HUES64 (cell line): ENCODE results near the gene COL27A1.

ENCODE experiments used
- H3K27ac ChIP-seq: 2 replicates; pipeline ENCODE4 v1.7.0; 2013; ENCODE audit warnings: low read depth, low read length, inconsistent platforms
- H3K27me3 ChIP-seq: 2 replicates; pipeline ENCODE4 v1.6.1; 2013; ENCODE audit warnings: mild to moderate bottlenecking, low read length; ENCODE audit not compliant: insufficient read depth
- H3K36me3 ChIP-seq: 2 replicates; pipeline ENCODE4 v1.6.1; 2013; ENCODE audit warnings: mild to moderate bottlenecking, low read length; ENCODE audit not compliant: insufficient read depth
- H3K4me1 ChIP-seq: 2 replicates; pipeline ENCODE4 v1.6.1; 2013; ENCODE audit warnings: mild to moderate bottlenecking, low read length, moderate library complexity; ENCODE audit not compliant: insufficient read depth
- H3K4me3 ChIP-seq: 2 replicates; pipeline ENCODE4 v1.5.1; 2013; ENCODE audit warnings: mild to moderate bottlenecking, low read length, moderate library complexity
- H3K9ac ChIP-seq: 2 replicates; pipeline ENCODE4 v1.6.1; 2013; ENCODE audit warnings: mild to moderate bottlenecking, low read depth, low read length
- H3K9me3 ChIP-seq: 2 replicates; pipeline ENCODE4 v1.6.1; 2013; ENCODE audit warnings: low read depth, low read length; ENCODE audit not compliant: insufficient read depth
- WGBS: fragments of 150-250, 120-280 bp; methylation state at CpG from one replicate; pipeline ENCODE4 v1.1.7; 2013; ENCODE audit warnings: missing lambda C conversion rate; 5-methylcytosine and 5-hydroxymethylcytosine counted together

The COL27A1 gene

DNA sequence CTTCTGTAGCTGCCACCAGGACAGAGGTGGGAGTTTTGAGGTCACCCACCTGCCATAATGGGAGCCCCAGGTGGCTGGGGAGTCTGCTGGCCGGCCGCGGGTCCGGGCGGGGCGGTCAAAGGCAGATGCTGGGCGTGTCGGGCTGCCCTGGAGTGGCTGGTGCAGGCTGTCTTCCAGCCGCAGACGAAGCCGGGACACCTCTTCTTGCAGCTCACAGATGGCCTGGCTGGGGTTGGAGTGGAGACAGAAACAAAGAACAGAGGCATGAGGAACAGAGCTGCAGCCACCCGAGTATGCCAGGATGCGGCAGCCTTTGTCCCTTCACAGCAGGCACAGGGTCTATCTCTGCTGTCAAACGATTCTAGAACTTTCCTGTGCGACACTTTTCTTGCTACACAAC lies 192.3 kb downstream of the COL27A1 start:
- H3K4me1 ChIP-seq, result peaks cover 10% of the 10 kb centered on the region
- H3K27me3 ChIP-seq, result no peaks in the 10 kb centered on the region
- no peaks in the 10 kb centered on the region for H3K9me3 ChIP-seq
- no peak overlapping the region for H3K9ac ChIP-seq
- H3K27ac ChIP-seq, result no peak overlapping the region
- WGBS, result 89% methylated on average over 15 of the region's 15 CpGs
- H3K4me3 ChIP-seq, result no peak overlapping the region
- peaks cover 72% of the 10 kb centered on the region for H3K36me3 ChIP-seq

DNA sequence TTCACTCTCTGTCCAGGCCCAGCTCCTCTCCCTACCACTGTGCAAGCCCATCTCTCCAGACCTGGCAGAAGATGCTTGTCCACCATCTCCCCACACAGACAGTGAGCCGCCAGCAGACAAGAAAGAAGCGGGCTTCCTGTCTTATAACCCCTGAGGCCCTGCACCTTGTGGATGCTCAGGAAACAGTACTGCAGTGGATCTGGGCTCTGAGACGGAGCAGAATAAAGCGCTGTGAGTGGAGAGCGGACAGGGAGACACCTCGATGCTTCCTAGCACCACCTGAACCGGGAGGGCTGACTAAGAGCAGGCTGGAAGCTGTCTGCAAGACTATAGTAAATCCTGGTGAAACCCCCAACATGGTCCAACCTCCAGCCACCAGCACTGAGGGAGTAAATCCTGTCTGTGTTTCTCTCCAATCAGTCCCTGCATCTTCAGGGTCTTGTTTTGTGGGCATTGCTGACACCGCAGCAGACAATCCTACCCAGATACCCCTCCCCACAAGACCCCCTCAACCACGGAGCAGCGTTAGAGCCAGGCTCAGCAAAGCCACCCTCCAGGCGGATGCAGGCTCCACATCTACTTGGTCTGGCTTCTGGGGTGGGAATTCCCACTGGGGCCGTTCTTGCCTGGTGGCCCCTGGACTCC lies 193.0 kb downstream of the COL27A1 start:
- no peak overlapping the region for H3K4me3 ChIP-seq
- H3K36me3 ChIP-seq, result peaks cover 66% of the 10 kb centered on the region
- peaks cover 10% of the 10 kb centered on the region for H3K4me1 ChIP-seq
- no peaks in the 10 kb centered on the region for H3K27me3 ChIP-seq
- H3K9me3 ChIP-seq, result no peaks in the 10 kb centered on the region
- H3K9ac ChIP-seq, result peak overlapping the region; percentile 18; the same call in 1 of the 2 replicates
- 81% methylated on average over 12 of the region's 12 CpGs for WGBS
- H3K27ac ChIP-seq, result no peak overlapping the region

- Histone ChIP-seq H3K4me3 (no peak overlapping the region), H3K4me1 (peaks cover 10% of the 10 kb centered on the region), H3K27ac (peak overlapping the region; percentile 63), H3K9ac (peak overlapping the region; percentile 29; the same call in 1 of the 2 replicates), H3K9me3 (no peaks in the 10 kb centered on the region), H3K27me3 (no peaks in the 10 kb centered on the region), H3K36me3 (peaks cover 66% of the 10 kb centered on the region)
- WGBS, result 46% methylated on average over 9 of the region's 9 CpGs
Measured at GRCh38 chr9:114348906-114349482, 193.7 kb downstream of the COL27A1 start.

DNA sequence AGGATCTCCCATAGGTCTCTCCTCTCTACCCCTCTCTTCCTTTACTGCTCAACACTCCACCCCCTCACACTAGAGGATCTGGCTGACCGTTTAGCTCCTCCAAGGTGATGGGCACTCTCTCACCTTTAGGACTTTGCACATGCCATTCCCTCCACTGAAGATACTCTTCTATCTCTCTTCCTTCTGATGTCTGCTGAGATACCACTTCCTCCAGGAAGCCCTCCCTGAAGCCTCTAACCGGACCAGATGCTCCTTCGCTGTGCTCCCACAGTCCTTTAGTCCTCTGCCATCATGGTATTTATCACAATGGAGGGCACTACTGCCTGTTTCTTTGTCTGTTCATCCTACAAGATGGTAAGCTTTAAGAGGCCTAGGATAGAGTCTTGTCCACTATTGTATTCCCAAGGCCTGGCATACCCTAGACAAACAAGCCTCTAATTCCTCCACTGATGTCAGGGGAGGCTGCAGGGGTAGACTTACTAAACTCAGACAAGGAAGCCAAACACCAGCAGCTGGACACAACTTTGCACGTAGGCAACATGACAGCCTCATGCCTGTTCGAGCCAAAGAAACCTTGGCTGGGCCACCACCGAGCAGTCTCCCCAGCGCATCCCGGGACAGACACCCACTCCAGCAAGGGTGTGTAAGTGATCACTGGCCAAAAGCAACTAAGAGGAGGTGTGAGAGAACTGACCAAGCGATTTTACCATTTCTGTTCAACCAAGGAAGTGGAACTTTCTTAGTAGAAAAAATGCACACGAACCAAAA lies 194.6 kb downstream of the COL27A1 start:
- Histone ChIP-seq H3K9ac (no peak overlapping the region), H3K36me3 (peaks cover 61% of the 10 kb centered on the region)
- 95% methylated on average over 10 of the region's 10 CpGs for WGBS

GRCh38 chr9:114350636-114351401 lies 195.5 kb downstream of the COL27A1 start:
- 93% methylated on average over 16 of the region's 16 CpGs for WGBS
- no peaks in the 10 kb centered on the region for H3K9me3 ChIP-seq
- no peaks in the 10 kb centered on the region for H3K27me3 ChIP-seq
- peaks cover 58% of the 10 kb centered on the region for H3K36me3 ChIP-seq
- H3K4me3 ChIP-seq, result no peak overlapping the region
- peaks cover 10% of the 10 kb centered on the region for H3K4me1 ChIP-seq
- no peak overlapping the region for H3K27ac ChIP-seq
- no peak overlapping the region for H3K9ac ChIP-seq

More for the DNA sequence above, 194.6 kb downstream of the COL27A1 start:
- H3K4me1 ChIP-seq, result peaks cover 10% of the 10 kb centered on the region
- H3K27me3 ChIP-seq, result no peaks in the 10 kb centered on the region
- H3K9me3 ChIP-seq, result no peaks in the 10 kb centered on the region
- H3K27ac ChIP-seq, result no peak overlapping the region; the same call in 1 of the 2 replicates
- no peak overlapping the region for H3K4me3 ChIP-seq

- Histone ChIP-seq H3K9ac (no peak overlapping the region), H3K4me1 (peaks cover 10% of the 10 kb centered on the region), H3K36me3 (peaks cover 58% of the 10 kb centered on the region), H3K9me3 (no peaks in the 10 kb centered on the region), H3K4me3 (no peak overlapping the region), H3K27ac (no peak overlapping the region), H3K27me3 (no peaks in the 10 kb centered on the region)
- WGBS, result 97% methylated on average over 4 of the region's 4 CpGs
Measured at GRCh38 chr9:114351932-114352331, 196.6 kb downstream of the COL27A1 start.

DNA sequence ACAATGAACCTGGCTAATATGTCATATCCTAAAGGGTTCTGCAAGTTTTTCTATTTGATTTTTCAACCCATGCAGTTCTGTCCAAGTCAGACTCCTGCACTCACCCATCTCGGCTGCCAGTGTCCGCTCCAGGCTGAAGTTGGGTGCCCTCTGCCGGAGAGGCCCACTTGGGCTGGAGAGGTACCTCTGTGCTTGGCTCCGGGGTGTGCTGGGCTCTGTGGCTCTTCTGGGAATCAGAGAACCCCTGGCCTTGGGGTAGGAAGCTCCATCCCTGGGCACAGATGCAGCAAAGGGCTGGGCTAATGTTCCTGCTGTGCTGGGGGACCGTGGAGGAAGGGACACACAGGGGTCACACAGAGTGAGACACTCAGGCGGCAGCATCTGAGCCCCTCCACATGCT lies 200.5 kb downstream of the COL27A1 start:
- H3K4me3 ChIP-seq, result no peak overlapping the region
- WGBS, result 97% methylated on average over 6 of the region's 6 CpGs
- H3K36me3 ChIP-seq, result peaks cover 66% of the 10 kb centered on the region
- no peaks in the 10 kb centered on the region for H3K27me3 ChIP-seq
- H3K9me3 ChIP-seq, result no peaks in the 10 kb centered on the region
- H3K4me1 ChIP-seq, result no peaks in the 10 kb centered on the region
- no peak overlapping the region for H3K27ac ChIP-seq
- H3K9ac ChIP-seq, result no peak overlapping the region

DNA sequence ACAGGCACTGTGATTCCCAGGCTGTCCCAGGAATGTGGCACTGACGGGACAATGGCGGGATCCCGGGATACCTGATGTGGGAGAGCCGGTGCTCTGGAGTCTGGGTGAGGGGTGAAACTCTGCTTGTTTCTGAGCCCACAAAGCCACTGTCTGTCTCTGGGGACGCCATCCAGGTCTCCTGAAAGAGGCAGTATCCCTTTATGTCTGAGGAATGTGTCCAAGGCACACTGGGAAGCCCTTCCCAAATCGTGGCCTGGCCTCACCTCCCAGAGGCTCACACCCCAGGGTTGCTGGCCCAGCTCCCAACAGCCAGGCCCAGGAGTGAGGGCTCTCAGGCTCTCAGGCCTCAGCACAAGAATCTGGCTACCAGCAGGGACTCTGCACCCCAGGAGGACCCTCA lies 201.5 kb downstream of the COL27A1 start:
- Histone ChIP-seq H3K27ac (no peak overlapping the region), H3K36me3 (peaks cover 69% of the 10 kb centered on the region), H3K9me3 (no peaks in the 10 kb centered on the region), H3K4me1 (no peaks in the 10 kb centered on the region), H3K27me3 (no peaks in the 10 kb centered on the region), H3K4me3 (no peak overlapping the region), H3K9ac (no peak overlapping the region)
- 93% methylated on average over 6 of the region's 6 CpGs for WGBS

GRCh38 chr9:114357360-114357759 lies 202.0 kb downstream of the COL27A1 start:
- peaks cover 75% of the 10 kb centered on the region for H3K36me3 ChIP-seq

GRCh38 chr9:114357911-114358328 lies 202.6 kb downstream of the COL27A1 start:
- Histone ChIP-seq H3K36me3 (peaks cover 78% of the 10 kb centered on the region), H3K27me3 (no peaks in the 10 kb centered on the region), H3K9ac (no peak overlapping the region), H3K4me3 (no peak overlapping the region), H3K9me3 (no peaks in the 10 kb centered on the region), H3K4me1 (no peaks in the 10 kb centered on the region), H3K27ac (no peak overlapping the region)
- 96% methylated on average over 9 of the region's 9 CpGs for WGBS

More at GRCh38 chr9:114357360-114357759, 202.0 kb downstream of the COL27A1 start:
- WGBS, result 96% methylated on average over 6 of the region's 6 CpGs
- no peak overlapping the region for H3K9ac ChIP-seq
- H3K4me3 ChIP-seq, result no peak overlapping the region
- no peaks in the 10 kb centered on the region for H3K4me1 ChIP-seq
- no peaks in the 10 kb centered on the region for H3K9me3 ChIP-seq
- no peak overlapping the region for H3K27ac ChIP-seq
- no peaks in the 10 kb centered on the region for H3K27me3 ChIP-seq

DNA sequence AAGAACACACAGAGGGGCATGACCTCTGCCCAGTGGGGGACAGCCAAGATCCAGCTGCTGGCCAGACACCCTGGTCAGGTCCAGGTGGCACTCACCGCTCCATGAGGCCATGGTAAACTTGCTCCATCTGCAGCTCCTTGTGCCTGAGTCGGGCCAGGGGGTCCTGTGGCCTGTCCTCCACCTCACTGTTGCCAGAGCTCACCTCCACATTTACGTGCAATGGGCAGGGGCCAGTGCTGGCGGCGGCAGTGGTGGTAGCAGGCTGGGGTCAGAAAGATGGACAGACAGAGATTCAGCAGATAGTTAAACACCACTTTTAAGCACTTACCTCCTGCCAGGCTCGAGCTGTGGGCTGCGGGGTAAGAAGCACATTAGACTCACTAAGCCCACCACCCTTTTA lies 204.5 kb downstream of the COL27A1 start:
- H3K9me3 ChIP-seq, result no peaks in the 10 kb centered on the region
- WGBS, result 96% methylated on average over 5 of the region's 7 CpGs
- H3K9ac ChIP-seq, result no peak overlapping the region
- H3K36me3 ChIP-seq, result peaks cover 86% of the 10 kb centered on the region
- H3K27ac ChIP-seq, result no peak overlapping the region
- no peaks in the 10 kb centered on the region for H3K4me1 ChIP-seq
- H3K27me3 ChIP-seq, result no peaks in the 10 kb centered on the region
- H3K4me3 ChIP-seq, result no peak overlapping the region
